ENCODE data around the gene DGUOK.

GRCh38 chr2:73995810-73996209 lies 69.1 kb downstream of the DGUOK start:
- no peak for TF ChIP-seq POLR2A (IDR thresholded peaks at IDR 0.05)
- TF ChIP-seq CTCF (IDR thresholded peaks at IDR 0.05) = no peak
